Measurements from ENCODE around the gene TNRC6C.

DNA sequence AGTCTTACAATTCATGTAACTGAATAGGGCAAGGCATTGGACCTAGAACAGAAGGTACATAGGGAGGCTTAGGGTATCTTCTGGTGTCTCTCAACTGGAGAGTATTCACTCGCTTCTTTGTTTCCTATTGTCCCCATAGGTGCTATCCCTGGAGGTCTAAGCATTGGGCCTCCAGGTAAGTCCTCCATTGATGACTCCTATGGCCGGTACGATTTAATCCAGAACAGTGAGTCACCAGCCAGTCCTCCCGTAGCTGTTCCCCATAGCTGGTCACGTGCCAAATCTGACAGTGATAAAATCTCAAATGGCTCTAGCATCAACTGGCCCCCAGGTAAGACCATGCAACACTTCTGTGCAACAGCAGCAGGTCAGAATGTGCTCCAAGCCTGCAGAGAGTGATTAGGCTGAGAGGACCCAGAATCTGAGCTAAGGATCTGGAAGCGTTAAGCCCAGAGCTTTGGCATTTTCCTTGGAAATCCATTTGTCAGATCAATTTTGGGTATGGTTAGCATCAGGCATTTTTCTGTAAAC is 134.4 kb downstream of the TNRC6C start:
- TF ChIP-seq GLIS3 (CRISPR knock-in tag; IDR thresholded peaks at IDR 0.05) = no peak
- no peak for TF ChIP-seq ZFP30 (CRISPR knock-in tag; IDR thresholded peaks at IDR 0.05)
- TF ChIP-seq, protein P1, sequence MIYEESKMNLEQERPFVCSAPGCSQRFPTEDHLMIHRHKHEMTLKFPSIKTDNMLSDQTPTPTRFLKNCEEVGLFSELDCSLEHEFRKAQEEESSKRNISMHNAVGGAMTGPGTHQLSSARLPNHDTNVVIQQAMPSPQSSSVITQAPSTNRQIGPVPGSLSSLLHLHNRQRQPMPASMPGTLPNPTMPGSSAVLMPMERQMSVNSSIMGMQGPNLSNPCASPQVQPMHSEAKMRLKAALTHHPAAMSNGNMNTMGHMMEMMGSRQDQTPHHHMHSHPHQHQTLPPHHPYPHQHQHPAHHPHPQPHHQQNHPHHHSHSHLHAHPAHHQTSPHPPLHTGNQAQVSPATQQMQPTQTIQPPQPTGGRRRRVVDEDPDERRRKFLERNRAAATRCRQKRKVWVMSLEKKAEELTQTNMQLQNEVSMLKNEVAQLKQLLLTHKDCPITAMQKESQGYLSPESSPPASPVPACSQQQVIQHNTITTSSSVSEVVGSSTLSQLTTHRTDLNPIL (CRISPR knock-in tag; IDR thresholded peaks at IDR 0.05; ENCODE audit: low read depth) = no peak
- TF ChIP-seq, protein P2, sequence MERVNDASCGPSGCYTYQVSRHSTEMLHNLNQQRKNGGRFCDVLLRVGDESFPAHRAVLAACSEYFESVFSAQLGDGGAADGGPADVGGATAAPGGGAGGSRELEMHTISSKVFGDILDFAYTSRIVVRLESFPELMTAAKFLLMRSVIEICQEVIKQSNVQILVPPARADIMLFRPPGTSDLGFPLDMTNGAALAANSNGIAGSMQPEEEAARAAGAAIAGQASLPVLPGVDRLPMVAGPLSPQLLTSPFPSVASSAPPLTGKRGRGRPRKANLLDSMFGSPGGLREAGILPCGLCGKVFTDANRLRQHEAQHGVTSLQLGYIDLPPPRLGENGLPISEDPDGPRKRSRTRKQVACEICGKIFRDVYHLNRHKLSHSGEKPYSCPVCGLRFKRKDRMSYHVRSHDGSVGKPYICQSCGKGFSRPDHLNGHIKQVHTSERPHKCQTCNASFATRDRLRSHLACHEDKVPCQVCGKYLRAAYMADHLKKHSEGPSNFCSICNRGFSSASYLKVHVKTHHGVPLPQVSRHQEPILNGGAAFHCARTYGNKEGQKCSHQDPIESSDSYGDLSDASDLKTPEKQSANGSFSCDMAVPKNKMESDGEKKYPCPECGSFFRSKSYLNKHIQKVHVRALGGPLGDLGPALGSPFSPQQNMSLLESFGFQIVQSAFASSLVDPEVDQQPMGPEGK (CRISPR knock-in tag; IDR thresholded peaks at IDR 0.05; ENCODE audit: borderline replicate concordance) = no peak
- no peak for TF ChIP-seq ARNTL (CRISPR knock-in tag; IDR thresholded peaks at IDR 0.05; ENCODE audit: borderline replicate concordance, low read depth)
- TF ChIP-seq, protein P3, sequence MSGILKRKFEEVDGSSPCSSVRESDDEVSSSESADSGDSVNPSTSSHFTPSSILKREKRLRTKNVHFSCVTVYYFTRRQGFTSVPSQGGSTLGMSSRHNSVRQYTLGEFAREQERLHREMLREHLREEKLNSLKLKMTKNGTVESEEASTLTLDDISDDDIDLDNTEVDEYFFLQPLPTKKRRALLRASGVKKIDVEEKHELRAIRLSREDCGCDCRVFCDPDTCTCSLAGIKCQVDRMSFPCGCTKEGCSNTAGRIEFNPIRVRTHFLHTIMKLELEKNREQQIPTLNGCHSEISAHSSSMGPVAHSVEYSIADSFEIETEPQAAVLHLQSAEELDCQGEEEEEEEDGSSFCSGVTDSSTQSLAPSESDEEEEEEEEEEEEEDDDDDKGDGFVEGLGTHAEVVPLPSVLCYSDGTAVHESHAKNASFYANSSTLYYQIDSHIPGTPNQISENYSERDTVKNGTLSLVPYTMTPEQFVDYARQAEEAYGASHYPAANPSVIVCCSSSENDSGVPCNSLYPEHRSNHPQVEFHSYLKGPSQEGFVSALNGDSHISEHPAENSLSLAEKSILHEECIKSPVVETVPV (CRISPR knock-in tag; IDR thresholded peaks at IDR 0.05) = no peak
- no peak for TF ChIP-seq RARB (CRISPR knock-in tag; IDR thresholded peaks at IDR 0.05)
- TF ChIP-seq ESRRG (CRISPR knock-in tag; IDR thresholded peaks at IDR 0.05) = no peak

All from SK-N-SH treated with all-trans-retinoic acid at 6 μM for 48 hours (cell line).